ENCODE data around the gene PLCH1.

The PLCH1 gene

GRCh38 chr3:155766206-155766605, 21.3 kb upstream of the PLCH1 start:
- Histone ChIP-seq H3K36me3 (ENCODE audit: insufficient read depth, low read length) (peaks cover 20% of the 10 kb centered on the region), H3K79me2 (ENCODE audit: insufficient read depth, low read length) (no peaks in the 10 kb centered on the region), H4K20me1 (ENCODE audit: insufficient read depth, low read length) (no peaks in the 10 kb centered on the region), H3K4me1 (ENCODE audit: insufficient read depth, low read length) (no peaks in the 10 kb centered on the region), H3K4me2 (ENCODE audit: insufficient read depth, low read length) (no peak overlapping the region), H3K9me3 (ENCODE audit: insufficient read depth, low read length, severe bottlenecking) (peaks cover 16% of the 10 kb centered on the region), H2AFZ (ENCODE audit: low read depth, low read length) (no peak overlapping the region), H3K27me3 (ENCODE audit: insufficient read depth, low read length, poor library complexity) (no peaks in the 10 kb centered on the region), H3K9ac (ENCODE audit: low read depth, low read length) (no peak overlapping the region), H3K27ac (ENCODE audit: low read length) (no peak overlapping the region), H3K4me3 (ENCODE audit: low read depth in 1 of 2, low read length in 2 of 2) (no peak overlapping the region)
- ATAC-seq (ENCODE audit: insufficient read depth, low read depth) (no peak), DNase-seq (no peak)
- no peak for TF ChIP-seq CTCF (IDR thresholded peaks at IDR 0.05; ENCODE audit: borderline replicate concordance, extremely low read depth, low read length, poor library complexity, severe bottlenecking)
- no peak for TF ChIP-seq EZH2 (IDR thresholded peaks at IDR 0.05; ENCODE audit: borderline replicate concordance, low read depth, low read length, severe bottlenecking)

- Histone ChIP-seq H2AFZ (ENCODE audit: low read depth, low read length) (no peak overlapping the region), H3K4me2 (ENCODE audit: insufficient read depth, low read length) (no peak overlapping the region), H3K27me3 (ENCODE audit: insufficient read depth, low read length, poor library complexity) (no peaks in the 10 kb centered on the region), H3K9me3 (ENCODE audit: insufficient read depth, low read length, severe bottlenecking) (no peaks in the 10 kb centered on the region), H3K36me3 (ENCODE audit: insufficient read depth, low read length) (peaks cover 4% of the 10 kb centered on the region; the same call in 1 of the 2 replicates), H3K4me1 (ENCODE audit: insufficient read depth, low read length) (no peaks in the 10 kb centered on the region), H3K4me3 (ENCODE audit: low read depth in 1 of 2, low read length in 2 of 2) (no peak overlapping the region), H3K79me2 (ENCODE audit: insufficient read depth, low read length) (no peaks in the 10 kb centered on the region), H3K9ac (ENCODE audit: low read depth, low read length) (no peak overlapping the region), H4K20me1 (ENCODE audit: insufficient read depth, low read length) (no peaks in the 10 kb centered on the region), H3K27ac (ENCODE audit: low read length) (no peak overlapping the region)
- ATAC-seq (ENCODE audit: insufficient read depth, low read depth) (no peak), DNase-seq (no peak)
- no peak for TF ChIP-seq EZH2 (IDR thresholded peaks at IDR 0.05; ENCODE audit: borderline replicate concordance, low read depth, low read length, severe bottlenecking)
- no peak for TF ChIP-seq CTCF (IDR thresholded peaks at IDR 0.05; ENCODE audit: borderline replicate concordance, extremely low read depth, low read length, poor library complexity, severe bottlenecking)
Measured at GRCh38 chr3:155763870-155764463, 19.1 kb upstream of the PLCH1 start.

- TF ChIP-seq EZH2 (IDR thresholded peaks at IDR 0.05; ENCODE audit: borderline replicate concordance, low read depth, low read length, severe bottlenecking), result no peak
- no peak for TF ChIP-seq CTCF (IDR thresholded peaks at IDR 0.05; ENCODE audit: borderline replicate concordance, extremely low read depth, low read length, poor library complexity, severe bottlenecking)
- Histone ChIP-seq H2AFZ (ENCODE audit: low read depth, low read length) (no peak overlapping the region), H3K4me1 (ENCODE audit: insufficient read depth, low read length) (no peaks in the 10 kb centered on the region), H3K9ac (ENCODE audit: low read depth, low read length) (no peak overlapping the region), H3K4me3 (ENCODE audit: low read depth in 1 of 2, low read length in 2 of 2) (no peak overlapping the region), H3K9me3 (ENCODE audit: insufficient read depth, low read length, severe bottlenecking) (no peaks in the 10 kb centered on the region), H3K27ac (ENCODE audit: low read length) (no peak overlapping the region), H3K4me2 (ENCODE audit: insufficient read depth, low read length) (no peak overlapping the region), H3K36me3 (ENCODE audit: insufficient read depth, low read length) (no peaks in the 10 kb centered on the region), H4K20me1 (ENCODE audit: insufficient read depth, low read length) (no peaks in the 10 kb centered on the region), H3K27me3 (ENCODE audit: insufficient read depth, low read length, poor library complexity) (no peaks in the 10 kb centered on the region), H3K79me2 (ENCODE audit: insufficient read depth, low read length) (no peaks in the 10 kb centered on the region)
- ATAC-seq (ENCODE audit: insufficient read depth, low read depth), result no peak
- no peak for DNase-seq
Measured at GRCh38 chr3:155760653-155761052, 15.8 kb upstream of the PLCH1 start.

Data from DND-41 (cell line).